GM19023 (cell line): ENCODE results near the gene PPL.

Experiments
- ATAC-seq: cut with Tn5 transposase; IDR thresholded peaks from one replicate; pipeline ENCODE4 v1.9.1; 2021; ENCODE audit warnings: mild to moderate bottlenecking, moderate library complexity; ENCODE audit not compliant: unreplicated experiment

Gene PPL

GRCh38 chr16:4836727-4837126 lies 100.2 kb downstream of the PPL start:
- no peak for ATAC-seq

DNA sequence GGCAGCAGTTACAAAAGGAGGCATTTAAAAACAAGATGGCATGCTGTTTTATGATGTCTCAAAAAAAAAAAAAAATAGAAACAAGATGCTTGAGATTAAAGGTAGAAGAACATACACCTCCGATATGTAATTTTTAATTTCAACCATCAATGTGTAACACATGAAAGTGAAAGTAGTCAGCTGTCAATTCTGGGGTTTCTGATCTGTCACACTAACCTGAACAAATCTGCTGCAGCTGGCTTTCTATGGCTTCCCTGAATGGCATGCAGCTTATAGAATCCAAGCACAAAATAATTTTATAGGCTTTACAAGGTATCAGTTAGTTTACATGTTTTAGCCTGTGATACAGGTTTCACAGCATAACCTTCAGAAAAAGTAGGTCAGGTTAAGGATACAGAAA lies 103.4 kb downstream of the PPL start:
- no peak for ATAC-seq

DNA sequence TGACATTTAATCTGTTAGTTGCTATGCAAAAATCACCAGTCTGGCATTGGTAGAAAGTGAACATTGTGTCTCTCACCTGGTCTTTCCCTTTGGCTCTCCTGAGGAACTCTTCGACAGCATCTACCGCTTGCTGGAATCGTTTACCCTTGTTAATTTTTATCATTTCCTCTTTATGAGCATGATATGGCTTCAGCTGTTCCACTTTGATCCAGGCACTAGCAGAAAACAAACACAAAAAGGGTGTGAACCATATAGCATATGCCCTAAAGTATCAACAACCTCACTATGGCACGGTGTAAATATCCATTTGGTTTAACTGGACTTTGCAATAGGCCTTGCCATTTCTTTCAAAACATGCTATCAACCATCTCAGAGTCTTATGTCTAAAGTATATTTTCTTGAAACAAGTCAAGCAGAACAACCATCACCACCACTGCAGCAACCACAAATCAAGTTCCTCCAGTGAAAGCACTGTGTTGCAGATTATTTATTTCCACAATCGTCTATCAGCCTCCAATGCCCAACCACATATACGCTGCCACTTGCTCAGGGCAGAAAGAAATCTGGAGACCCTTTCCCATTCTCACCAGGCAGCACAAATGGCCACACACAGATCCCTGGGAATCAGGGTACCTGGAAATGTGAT lies 104.1 kb downstream of the PPL start:
- ATAC-seq: no peak
